ENCODE data around the gene MAP3K8.

Gene MAP3K8

GRCh38 chr10:30433730-30434272, at the start of gene MAP3K8:
TSS of gene MAP3K8 (plus strand) at chr10:30434184. CDS start at chr10:30438939, 4,755 bp downstream.
- no peak for DNase-seq (ENCODE audit: low read depth)

- DNase-seq (ENCODE audit: low read depth): no peak
Observed at GRCh38 chr10:30384701-30385201, 49.2 kb upstream of the MAP3K8 start.

GRCh38 chr10:30386801-30387588, 47.0 kb upstream of the MAP3K8 start:
- no peak for DNase-seq (ENCODE audit: low read depth)

GRCh38 chr10:30387646-30388243, 46.2 kb upstream of the MAP3K8 start:
- DNase-seq (ENCODE audit: low read depth): no peak

GRCh38 chr10:30389543-30389942, 44.4 kb upstream of the MAP3K8 start:
- DNase-seq (ENCODE audit: low read depth): no peak

- DNase-seq (ENCODE audit: low read depth): no peak
Observed at GRCh38 chr10:30390207-30390606, 43.8 kb upstream of the MAP3K8 start.

- no peak for DNase-seq (ENCODE audit: low read depth)
Observed at GRCh38 chr10:30391266-30391665, 42.7 kb upstream of the MAP3K8 start.

- DNase-seq (ENCODE audit: low read depth): peak; percentile 45
Observed at GRCh38 chr10:30392564-30392990, 41.4 kb upstream of the MAP3K8 start.

- no peak for DNase-seq (ENCODE audit: low read depth)
Observed at GRCh38 chr10:30396293-30396692, 37.7 kb upstream of the MAP3K8 start.

- no peak for DNase-seq (ENCODE audit: low read depth)
Observed at GRCh38 chr10:30396698-30397097, 37.3 kb upstream of the MAP3K8 start.

GRCh38 chr10:30398193-30398592, 35.8 kb upstream of the MAP3K8 start:
- DNase-seq (ENCODE audit: low read depth): no peak

GRCh38 chr10:30398788-30399187, 35.2 kb upstream of the MAP3K8 start:
- DNase-seq (ENCODE audit: low read depth): no peak

GRCh38 chr10:30403494-30403893, 30.5 kb upstream of the MAP3K8 start:
- no peak for DNase-seq (ENCODE audit: low read depth)

- no peak for DNase-seq (ENCODE audit: low read depth)
Observed at GRCh38 chr10:30404540-30404939, 29.4 kb upstream of the MAP3K8 start.

GRCh38 chr10:30411263-30411662, 22.7 kb upstream of the MAP3K8 start:
- DNase-seq (ENCODE audit: low read depth): no peak

GRCh38 chr10:30412901-30413300, 21.1 kb upstream of the MAP3K8 start:
- no peak for DNase-seq (ENCODE audit: low read depth)

- DNase-seq (ENCODE audit: low read depth): no peak
Observed at GRCh38 chr10:30413996-30414576, 19.9 kb upstream of the MAP3K8 start.

- DNase-seq (ENCODE audit: low read depth): no peak
Observed at GRCh38 chr10:30415593-30415992, 18.4 kb upstream of the MAP3K8 start.

- DNase-seq (ENCODE audit: low read depth): no peak
Observed at GRCh38 chr10:30417301-30417700, 16.7 kb upstream of the MAP3K8 start.

GRCh38 chr10:30420266-30420665, 13.7 kb upstream of the MAP3K8 start:
- no peak for DNase-seq (ENCODE audit: low read depth)

GRCh38 chr10:30420766-30421165, 13.2 kb upstream of the MAP3K8 start:
- DNase-seq (ENCODE audit: low read depth): no peak

- no peak for DNase-seq (ENCODE audit: low read depth)
Observed at GRCh38 chr10:30422151-30422695, 11.8 kb upstream of the MAP3K8 start.
